HG03439 (cell line): ENCODE data around the gene TUBGCP2.
"Not testable (repeated sequence)": the region's sequence is repeated elsewhere in the genome, so short reads cannot be mapped to it uniquely, and the experiment has no call there.

Experiments used
- ATAC-seq: cut with Tn5 transposase; IDR thresholded peaks from one replicate; pipeline ENCODE4 v1.9.1; 2021; ENCODE audit warnings: mild to moderate bottlenecking, moderate library complexity; ENCODE audit not compliant: unreplicated experiment

TUBGCP2 gene

GRCh38 chr10:133235265-133235855 is 73.3 kb downstream of the TUBGCP2 start:
- ATAC-seq = no peak

GRCh38 chr10:133234796-133235195 is 73.9 kb downstream of the TUBGCP2 start:
- not testable (repeated sequence) for ATAC-seq

DNA sequence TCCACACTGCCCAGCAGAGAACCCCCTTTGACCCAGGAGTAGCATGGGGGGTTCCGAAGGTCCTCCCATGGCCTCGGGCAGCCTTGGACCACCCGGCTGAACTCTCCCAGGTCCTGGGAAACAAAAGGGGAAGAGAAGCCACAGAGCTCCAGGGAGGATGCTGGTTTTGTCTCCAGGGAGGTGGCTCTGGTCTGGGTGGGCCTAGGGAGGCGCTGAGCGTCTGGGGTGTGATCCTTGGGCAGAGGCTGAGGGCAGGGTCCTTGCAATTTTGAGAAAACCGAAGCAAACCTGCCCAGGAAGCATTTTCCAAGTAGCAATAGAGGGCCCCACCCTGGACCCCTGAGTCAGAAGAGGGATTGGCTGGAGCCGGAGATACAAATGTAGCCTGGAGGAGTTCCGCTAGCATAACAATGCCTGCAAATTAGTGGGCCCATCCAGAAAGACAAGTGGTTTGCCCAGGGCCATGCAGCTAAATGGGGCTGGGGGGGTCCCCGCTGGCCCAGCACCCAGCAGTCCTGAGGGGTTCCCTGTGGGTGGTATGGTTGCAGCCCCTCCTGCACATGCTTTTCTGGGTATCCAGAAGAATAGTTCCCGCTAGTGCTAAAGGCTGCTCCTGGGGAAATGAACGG is 76.6 kb downstream of the TUBGCP2 start:
- no peak for ATAC-seq

DNA sequence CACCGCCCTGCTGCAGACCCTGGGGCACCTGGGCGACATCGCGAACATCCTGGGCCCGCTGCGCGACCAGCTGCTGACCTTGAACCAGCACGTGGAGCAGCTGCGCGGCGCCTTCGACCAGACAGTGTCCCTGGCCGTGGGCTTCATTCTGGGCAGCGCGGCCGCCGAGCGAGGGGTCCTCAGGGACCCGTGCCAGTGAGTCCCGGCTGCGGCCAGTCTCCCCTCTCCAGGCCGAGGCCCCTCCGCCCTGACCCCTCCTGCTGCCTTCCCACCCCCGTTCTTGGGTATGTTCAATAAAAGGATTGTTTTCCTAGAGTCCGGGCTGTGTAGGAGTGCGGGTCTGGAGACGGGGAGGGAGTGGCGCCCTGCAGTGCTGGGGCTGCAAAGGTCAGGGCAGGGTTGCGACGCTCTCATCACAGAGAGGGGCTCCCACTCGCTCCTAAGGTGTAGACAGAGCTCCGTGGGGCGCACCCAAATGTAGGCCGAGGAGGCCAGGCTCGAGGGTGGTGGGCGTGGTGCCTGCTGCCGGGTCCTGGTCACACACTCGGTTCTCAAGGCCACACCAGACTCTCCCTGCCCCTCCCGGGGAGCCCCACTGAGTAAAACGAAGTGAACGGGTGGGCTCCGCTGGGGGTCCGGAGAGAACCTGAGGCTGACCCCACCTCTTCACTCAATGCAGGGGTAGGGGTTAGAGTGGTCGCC is 77.3 kb downstream of the TUBGCP2 start:
- ATAC-seq = no peak

GRCh38 chr10:133230387-133231195 is 78.1 kb downstream of the TUBGCP2 start:
- ATAC-seq = no peak

DNA sequence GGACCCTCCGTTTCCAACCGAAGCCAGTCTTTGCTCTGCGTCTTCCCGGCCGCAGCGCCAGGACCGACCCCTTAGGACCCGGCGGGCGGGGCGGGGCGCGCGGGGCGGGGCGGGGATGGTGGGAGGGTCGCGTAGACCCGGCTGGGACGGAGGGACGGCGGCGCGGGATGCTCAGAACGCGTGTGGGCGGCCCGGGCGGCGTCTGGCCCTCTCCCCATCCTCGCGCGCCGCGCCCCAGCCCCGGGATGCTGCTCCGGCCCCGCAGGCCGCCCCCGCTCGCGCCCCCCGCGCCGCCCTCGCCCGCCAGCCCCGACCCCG is 78.7 kb downstream of the TUBGCP2 start, which contains the start of gene UTF1:
TSS of gene UTF1 (plus strand) at position 174 of the 318 bp plus-strand sequence. CDS start at position 246, 72 bp downstream.
- no peak for ATAC-seq

DNA sequence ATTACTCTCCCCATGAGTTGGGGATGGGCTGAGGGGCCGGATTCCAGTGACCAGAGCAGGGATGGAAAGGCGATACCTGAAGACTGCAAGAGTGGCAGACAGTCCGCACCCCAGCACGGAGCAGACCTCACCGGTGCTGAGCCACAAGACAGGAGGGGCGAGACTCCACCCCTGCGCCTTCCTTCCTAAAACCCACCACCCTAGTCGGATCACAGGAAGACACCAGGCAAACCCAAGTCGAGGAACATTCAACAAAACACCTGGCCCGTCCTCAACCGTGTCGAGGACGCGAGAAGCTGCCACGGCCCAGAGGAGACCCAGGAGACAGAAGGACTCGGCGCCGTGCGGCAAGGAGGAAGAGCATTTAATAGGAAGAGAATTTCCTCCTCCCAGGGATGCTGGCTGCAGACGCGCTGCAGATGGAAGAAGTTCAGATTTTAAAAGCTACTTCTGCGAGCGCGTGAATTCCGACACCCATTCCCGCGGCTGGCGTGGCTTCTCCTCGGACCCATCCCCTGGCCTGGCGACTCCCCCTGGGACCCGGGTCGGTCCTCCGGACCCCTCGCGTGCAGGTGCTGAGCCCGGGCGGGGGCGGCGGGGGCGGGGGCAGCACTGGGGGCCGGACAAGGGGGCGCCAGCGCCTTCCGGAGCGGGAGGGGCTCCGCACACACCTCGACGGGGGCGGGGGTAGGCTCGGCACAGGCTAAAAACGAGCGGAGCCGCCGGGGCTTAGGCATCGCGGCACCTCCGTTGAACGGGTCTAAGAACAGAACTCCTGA is 79.2 kb downstream of the TUBGCP2 start:
- no peak for ATAC-seq
